Inferior parietal cortex (tissue), 1 donor: Measurements from ENCODE around the gene TSACC.
A peak's percentile ranks its signal among the peaks of the same experiment; 100 is the strongest.
"Not testable (repeated sequence)": the region's sequence is repeated elsewhere in the genome, so short reads cannot be mapped to it uniquely, and the experiment has no call there.

Experiments used
- DNase-seq: peaks from one replicate; pipeline ENCODE4 v3.0.0-alpha.2; 2016; ENCODE audit errors: extremely low spot score

TSACC gene

GRCh38 chr1:156338180-156338976 is at the start of gene TSACC, which contains the start of gene CCT3:
Gene TSACC, plus strand, starts transcription at chr1:156338526. Its CDS starts 1,232 bp downstream, at chr1:156339758.
Gene CCT3, minus strand, starts transcription at chr1:156338292. Its CDS starts 108 bp downstream, at chr1:156338184.
- DNase-seq, result peak; percentile 99

GRCh38 chr1:156289857-156290256 is 48.5 kb upstream of the TSACC start:
- DNase-seq, result no peak

GRCh38 chr1:156291226-156292061 is 46.9 kb upstream of the TSACC start:
- peak; percentile 72 for DNase-seq

GRCh38 chr1:156293098-156293434 is 45.3 kb upstream of the TSACC start:
- DNase-seq, result no peak

GRCh38 chr1:156293895-156294294 is 44.4 kb upstream of the TSACC start:
- DNase-seq, result no peak

- DNase-seq, result peak; percentile 82
These were observed 42.9 kb upstream of the TSACC start, which contains the start of gene GLMP for GRCh38 chr1:156295391-156295947. Gene GLMP, minus strand, starts transcription at chr1:156295679. Its CDS starts 34 bp downstream, at chr1:156295645.

- no peak for DNase-seq
These were observed 39.4 kb upstream of the TSACC start, which contains the start of gene VHLL for GRCh38 chr1:156298852-156299357. Gene VHLL, minus strand, starts transcription at chr1:156299307. Its CDS starts 118 bp downstream, at chr1:156299189.

GRCh38 chr1:156303241-156303640 is 35.1 kb upstream of the TSACC start:
- DNase-seq, result no peak

GRCh38 chr1:156305215-156305614 is 33.1 kb upstream of the TSACC start:
- no peak for DNase-seq

GRCh38 chr1:156308078-156308477 is 30.2 kb upstream of the TSACC start:
- DNase-seq, result no peak

- no peak for DNase-seq
These were observed 27.4 kb upstream of the TSACC start for GRCh38 chr1:156310962-156311361.

GRCh38 chr1:156316909-156317308 is 21.4 kb upstream of the TSACC start:
- no peak for DNase-seq

- peak; percentile 32 for DNase-seq
These were observed 18.7 kb upstream of the TSACC start for GRCh38 chr1:156319664-156320063.

- no peak for DNase-seq
These were observed 17.8 kb upstream of the TSACC start for GRCh38 chr1:156320560-156320959.

- DNase-seq, result not testable (repeated sequence)
These were observed 15.1 kb upstream of the TSACC start for GRCh38 chr1:156323179-156323578.

- DNase-seq, result no peak
These were observed 2.1 kb upstream of the TSACC start for GRCh38 chr1:156336242-156336641.

GRCh38 chr1:156337052-156337887 is 1.1 kb upstream of the TSACC start:
- DNase-seq, result no peak

- DNase-seq, result no peak
These were observed 492 bp upstream of the TSACC start for GRCh38 chr1:156337888-156338179.

GRCh38 chr1:156342166-156342955 is 4.0 kb downstream of the TSACC start:
- no peak for DNase-seq

GRCh38 chr1:156344409-156344808 is 6.1 kb downstream of the TSACC start:
- DNase-seq, result no peak
